Uterus (tissue), 2 donors: ENCODE results near the gene TMEM11.

Experiments
- POLR2A ChIP-seq, 2 donors: fragments of 450-650 bp; IDR thresholded peaks; one replicate each; pipeline ENCODE4 v1.6.1; 2016; ENCODE audit warnings: antibody characterized with exemption in 2 of 2, mild to moderate bottlenecking in 1 of 2, moderate library complexity in 1 of 2
- TF ChIP-seq, protein P1 (sequence below), 4 experiments: fragments of 200-600 bp in 2 of 4; fragments of 450-650 bp in 2 of 4; sonication (generic) in 2 of 4; IDR thresholded peaks; one replicate each; pipeline ENCODE4 v1.5.1; 2016 to 2019; ENCODE audit warnings: antibody characterized with exemption in 4 of 4, mild to moderate bottlenecking in 2 of 4, moderate library complexity in 1 of 4

DNA sequence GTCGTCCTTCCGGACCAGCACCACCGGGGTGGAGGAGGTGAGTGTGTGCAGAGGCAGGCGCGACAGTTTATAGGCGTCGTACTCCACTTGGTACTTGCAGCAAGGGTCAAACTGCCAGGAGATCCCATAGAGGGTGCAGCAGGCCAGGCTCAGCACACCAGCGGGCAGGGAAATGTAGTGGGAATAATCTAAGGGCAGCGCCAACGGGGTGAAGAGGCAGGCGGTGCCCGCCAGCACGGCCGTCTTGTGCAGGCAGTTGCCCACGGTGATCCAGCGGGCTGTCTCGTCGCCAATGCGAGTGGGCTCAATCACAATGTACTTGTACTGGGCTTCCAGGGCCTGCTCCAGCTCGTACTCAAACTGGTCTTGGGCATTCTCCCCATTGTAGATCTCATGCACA, 15.6 kb downstream of the TMEM11 start:
- TF ChIP-seq, protein P1, sequence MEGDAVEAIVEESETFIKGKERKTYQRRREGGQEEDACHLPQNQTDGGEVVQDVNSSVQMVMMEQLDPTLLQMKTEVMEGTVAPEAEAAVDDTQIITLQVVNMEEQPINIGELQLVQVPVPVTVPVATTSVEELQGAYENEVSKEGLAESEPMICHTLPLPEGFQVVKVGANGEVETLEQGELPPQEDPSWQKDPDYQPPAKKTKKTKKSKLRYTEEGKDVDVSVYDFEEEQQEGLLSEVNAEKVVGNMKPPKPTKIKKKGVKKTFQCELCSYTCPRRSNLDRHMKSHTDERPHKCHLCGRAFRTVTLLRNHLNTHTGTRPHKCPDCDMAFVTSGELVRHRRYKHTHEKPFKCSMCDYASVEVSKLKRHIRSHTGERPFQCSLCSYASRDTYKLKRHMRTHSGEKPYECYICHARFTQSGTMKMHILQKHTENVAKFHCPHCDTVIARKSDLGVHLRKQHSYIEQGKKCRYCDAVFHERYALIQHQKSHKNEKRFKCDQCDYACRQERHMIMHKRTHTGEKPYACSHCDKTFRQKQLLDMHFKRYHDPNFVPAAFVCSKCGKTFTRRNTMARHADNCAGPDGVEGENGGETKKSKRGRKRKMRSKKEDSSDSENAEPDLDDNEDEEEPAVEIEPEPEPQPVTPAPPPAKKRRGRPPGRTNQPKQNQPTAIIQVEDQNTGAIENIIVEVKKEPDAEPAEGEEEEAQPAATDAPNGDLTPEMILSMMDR (IDR thresholded peaks at IDR 0.05) = no peak
- no peak for TF ChIP-seq POLR2A (IDR thresholded peaks at IDR 0.05)
